Lung (tissue), 12 donors: Measurements from ENCODE around the gene B4GALNT4. TPM values are rescaled to one million over a fixed set of nuclear protein-coding genes. Genes with fewer than 3 reads are reported as not detected.

ENCODE experiments used
- ATAC-seq: fragments of 200-7000 bp; cut with Tn5 transposase; one replicate; pipeline ENCODE4 v1.9.1; 2020; ENCODE audit warnings: moderate number of reproducible peaks; ENCODE audit not compliant: insufficient read depth, low FRiP score
- DNase-seq, 3 donors: peaks; one replicate each; pipeline ENCODE4 v3.0.0-alpha.2; 2013 to 2017
- H3K27ac ChIP-seq, 2 donors: one replicate each; pipeline ENCODE4 v1.5.1; 2013; ENCODE audit warnings: mild to moderate bottlenecking in 2 of 2, moderate library complexity in 2 of 2, control low read depth in 1 of 2, inconsistent platforms in 1 of 2, low read depth in 1 of 2, low read length in 1 of 2
- H3K27me3 ChIP-seq, 3 donors: one replicate each; pipeline ENCODE4 v1.5.1; 2013; ENCODE audit warnings: low read length in 2 of 3; ENCODE audit not compliant: control insufficient read depth in 3 of 3, insufficient read depth in 3 of 3
- H3K36me3 ChIP-seq, 4 donors: one replicate each; pipeline ENCODE4 v1.5.1; 2013; ENCODE audit warnings: low read length in 4 of 4, mild to moderate bottlenecking in 1 of 4, moderate library complexity in 1 of 4; ENCODE audit not compliant: control insufficient read depth in 4 of 4, insufficient read depth in 4 of 4
- H3K4me1 ChIP-seq, 5 donors: one replicate each; pipeline ENCODE4 v1.5.1; 2013; ENCODE audit warnings: low read length in 5 of 5, mild to moderate bottlenecking in 2 of 5, moderate library complexity in 1 of 5; ENCODE audit not compliant: control insufficient read depth in 5 of 5, insufficient read depth in 5 of 5
- H3K4me3 ChIP-seq: one replicate; pipeline ENCODE4 v1.5.1; 2013; ENCODE audit warnings: mild to moderate bottlenecking, control low read depth, moderate library complexity
- H3K9ac ChIP-seq, 2 donors: one replicate each; pipeline ENCODE4 v1.5.1; 2013; ENCODE audit warnings: low read length in 2 of 2, control low read depth in 1 of 2; ENCODE audit not compliant: insufficient read depth in 1 of 2
- H3K9me3 ChIP-seq, 4 donors: one replicate each; pipeline ENCODE4 v1.5.1; 2013; ENCODE audit warnings: low read length in 3 of 4, mild to moderate bottlenecking in 1 of 4, moderate library complexity in 1 of 4; ENCODE audit not compliant: control insufficient read depth in 4 of 4, insufficient read depth in 3 of 4
- CTCF ChIP-seq: IDR thresholded peaks from 2 replicates; pipeline ENCODE4 v1.5.1; 2012; ENCODE audit warnings: mild to moderate bottlenecking; ENCODE audit errors: control extremely low read depth, extremely low read depth
- WGBS, 2 donors: extraction: QIAGEN DNeasy Blood & Tissue Kit; methylation state at CpG; one replicate each; pipeline ENCODE4 v1.1.7; 2013; 5-methylcytosine and 5-hydroxymethylcytosine counted together
- polyA plus RNA-seq, 2 donors: library from polyadenylated mRNA; stranded (reverse); fragments of 200-250 nt; gene quantifications; one replicate each; pipeline ENCODE4 v1.2.1, GENCODE V29; 2013
- total RNA-seq, 2 donors: library from RNA; depleted of rRNA in 1 of 2; stranded (reverse); fragments of >200 nt in 1 of 2; gene quantifications; one replicate each; pipeline ENCODE4 v1.2.1, GENCODE V29; 2014 to 2021
- donor health status: control.
- donor health status: control.
- donor health status: Bipolar disorder and iron deficiency.
- donor health status: healthy.
- donor health status: DM: yes; HTN: yes; CAD: no.

Gene B4GALNT4
- total and polyA plus RNA-seq, 4 donors = 1.4 to 6.8 (median 3.3) TPM

- Histone ChIP-seq H3K27ac (no peak overlapping the region), H3K9me3 (peaks cover 0 to 3% (median 0%) of the 10 kb centered on the region in 4 donors), H3K4me3 (no peak overlapping the region), H3K9ac (no peak overlapping the region), H3K27me3 (peaks cover 0 to 2% (median 1%) of the 10 kb centered on the region in 3 donors), H3K4me1 (no peaks in the 10 kb centered on the region), H3K36me3 (no peaks in the 10 kb centered on the region)
- ATAC-seq = no peak
- 90 to 93% methylated on average over 27 of the region's 27 CpGs for WGBS, 2 donors
- no peak for TF ChIP-seq CTCF
- DNase-seq = no peak
These were observed 60.1 kb downstream of the B4GALNT4 start for GRCh38 chr11:429391-429790.

- WGBS, 2 donors = 61 to 78% methylated on average over 22 to 25 of the region's 25 CpGs
- Histone ChIP-seq H3K4me1 (no peaks in the 10 kb centered on the region), H3K9me3 (peaks cover 0 to 3% (median 0%) of the 10 kb centered on the region in 4 donors), H3K9ac (no peak overlapping the region), H3K4me3 (no peak overlapping the region), H3K27me3 (no peaks in the 10 kb centered on the region), H3K27ac (no peak overlapping the region), H3K36me3 (no peaks in the 10 kb centered on the region)
- no peak for TF ChIP-seq CTCF
- DNase-seq = no peak
- ATAC-seq = no peak
These were observed 60.7 kb downstream of the B4GALNT4 start for GRCh38 chr11:429931-430456.

Other genes with a start within 250 kb of the B4GALNT4 start
- gene SCGB1C1, start 176.4 kb upstream of the B4GALNT4 start, total RNA-seq = not detected
- not detected for gene SCGB1C1, start 176.4 kb upstream of the B4GALNT4 start, polyA plus RNA-seq
- gene BET1L, start 162.1 kb upstream of the B4GALNT4 start, total RNA-seq = 10 to 100 TPM; 29.7 to 58.7 TPM
- 10 to 100 TPM; 30.1 to 49.9 TPM for gene BET1L, start 162.1 kb upstream of the B4GALNT4 start, polyA plus RNA-seq
- gene RIC8A, start 161.8 kb upstream of the B4GALNT4 start, total RNA-seq = 100 to 1,000 TPM; 104 to 122 TPM
- 10 to 100 TPM; 52.1 to 83.2 TPM for gene RIC8A, start 161.8 kb upstream of the B4GALNT4 start, polyA plus RNA-seq
- gene SIRT3, start 133.2 kb upstream of the B4GALNT4 start, total RNA-seq = 10 to 100 TPM; 16.0 to 21.2 TPM
- gene SIRT3, start 133.2 kb upstream of the B4GALNT4 start, polyA plus RNA-seq = 10 to 100 TPM; 14.6 to 16.9 TPM
- 100 to 1,000 TPM in 1 of 2 donors, 10 to 100 TPM in 1; 75.2 to 131 TPM for gene PSMD13, start 132.5 kb upstream of the B4GALNT4 start, total RNA-seq
- 100 to 1,000 TPM; 158 to 184 TPM for gene PSMD13, start 132.5 kb upstream of the B4GALNT4 start, polyA plus RNA-seq
- gene NLRP6, start 91.1 kb upstream of the B4GALNT4 start, total RNA-seq = 1 to 10 TPM; 2.1 to 2.7 TPM
- gene NLRP6, start 91.1 kb upstream of the B4GALNT4 start, polyA plus RNA-seq = 1 to 10 TPM in 1 of 2 donors, under 1 TPM in 1; 0.08 to 9.6 TPM
- gene PGGHG, start 80.4 kb upstream of the B4GALNT4 start, total RNA-seq = 10 to 100 TPM; 21.6 to 63.3 TPM
- 100 to 1,000 TPM; 112 to 145 TPM for gene PGGHG, start 80.4 kb upstream of the B4GALNT4 start, polyA plus RNA-seq
- gene IFITM5, start 70.0 kb upstream of the B4GALNT4 start, total RNA-seq = not detected
- not detected for gene IFITM5, start 70.0 kb upstream of the B4GALNT4 start, polyA plus RNA-seq
- gene IFITM2, start 61.7 kb upstream of the B4GALNT4 start, total RNA-seq = 100 to 1,000 TPM in 1 of 2 donors, 10 to 100 TPM in 1; 75.7 to 656 TPM
- 1,000 to 10,000 TPM; 1,063 to 4,189 TPM for gene IFITM2, start 61.7 kb upstream of the B4GALNT4 start, polyA plus RNA-seq
- gene IFITM1, start 55.5 kb upstream of the B4GALNT4 start, total RNA-seq = 100 to 1,000 TPM in 1 of 2 donors, 10 to 100 TPM in 1; 53.3 to 104 TPM
- 100 to 1,000 TPM; 275 to 531 TPM for gene IFITM1, start 55.5 kb upstream of the B4GALNT4 start, polyA plus RNA-seq
- gene IFITM3, start 48.6 kb upstream of the B4GALNT4 start, total RNA-seq = 100 to 1,000 TPM; 191 to 903 TPM
- 1,000 to 10,000 TPM; 1,642 to 2,585 TPM for gene IFITM3, start 48.6 kb upstream of the B4GALNT4 start, polyA plus RNA-seq
- gene PKP3, start 24.7 kb downstream of the B4GALNT4 start, total RNA-seq = 10 to 100 TPM; 15.7 to 63.1 TPM
- gene PKP3, start 24.7 kb downstream of the B4GALNT4 start, polyA plus RNA-seq = 10 to 100 TPM; 33.8 to 46.8 TPM
- gene SIGIRR, start 45.5 kb downstream of the B4GALNT4 start, total RNA-seq = 10 to 100 TPM; 25.7 to 87.3 TPM
- gene SIGIRR, start 45.5 kb downstream of the B4GALNT4 start, polyA plus RNA-seq = 100 to 1,000 TPM in 1 of 2 donors, 10 to 100 TPM in 1; 43.4 to 112 TPM
- gene ANO9, start 72.5 kb downstream of the B4GALNT4 start, total RNA-seq = 10 to 100 TPM in 1 of 2 donors, 1 to 10 TPM in 1; 5.8 to 17.6 TPM
- 10 to 100 TPM in 1 of 2 donors, 1 to 10 TPM in 1; 8.7 to 18.6 TPM for gene ANO9, start 72.5 kb downstream of the B4GALNT4 start, polyA plus RNA-seq
- gene PTDSS2, start 80.8 kb downstream of the B4GALNT4 start, total RNA-seq = 10 to 100 TPM; 26.8 to 29.4 TPM
- gene PTDSS2, start 80.8 kb downstream of the B4GALNT4 start, polyA plus RNA-seq = 10 to 100 TPM; 20.4 to 36.5 TPM
- gene RNH1, start 137.7 kb downstream of the B4GALNT4 start, total RNA-seq = 100 to 1,000 TPM; 152 to 313 TPM
- 100 to 1,000 TPM; 153 to 315 TPM for gene RNH1, start 137.7 kb downstream of the B4GALNT4 start, polyA plus RNA-seq
- gene HRAS, start 166.1 kb downstream of the B4GALNT4 start, total RNA-seq = 10 to 100 TPM; 20.5 to 73.5 TPM
- 100 to 1,000 TPM in 1 of 2 donors, 10 to 100 TPM in 1; 65.8 to 133 TPM for gene HRAS, start 166.1 kb downstream of the B4GALNT4 start, polyA plus RNA-seq
- 10 to 100 TPM in 1 of 2 donors, 1 to 10 TPM in 1; 3.4 to 11.7 TPM for gene LRRC56, start 168.0 kb downstream of the B4GALNT4 start, total RNA-seq
- gene LRRC56, start 168.0 kb downstream of the B4GALNT4 start, polyA plus RNA-seq = 1 to 10 TPM; 3.8 to 5.7 TPM
- gene LMNTD2, start 191.2 kb downstream of the B4GALNT4 start, total RNA-seq = 1 to 10 TPM; 3.0 to 9.7 TPM
- 1 to 10 TPM; 2.3 to 4.6 TPM for gene LMNTD2, start 191.2 kb downstream of the B4GALNT4 start, polyA plus RNA-seq
- 10 to 100 TPM; 53.5 to 79.4 TPM for gene RASSF7, start 191.5 kb downstream of the B4GALNT4 start, total RNA-seq
- gene RASSF7, start 191.5 kb downstream of the B4GALNT4 start, polyA plus RNA-seq = 100 to 1,000 TPM in 1 of 2 donors, 10 to 100 TPM in 1; 47.9 to 153 TPM
- gene PHRF1, start 207.0 kb downstream of the B4GALNT4 start, total RNA-seq = 10 to 100 TPM; 23.2 to 39.3 TPM
- gene PHRF1, start 207.0 kb downstream of the B4GALNT4 start, polyA plus RNA-seq = 10 to 100 TPM; 16.3 to 23.7 TPM
- 10 to 100 TPM; 24.7 to 43.5 TPM for gene IRF7, start 246.5 kb downstream of the B4GALNT4 start, total RNA-seq
- 10 to 100 TPM; 62.1 to 68.3 TPM for gene IRF7, start 246.5 kb downstream of the B4GALNT4 start, polyA plus RNA-seq